WTC11 (cell line): ENCODE measurements around the gene EMP1.

Experiments used
- ZNF396 ChIP-seq: fragments of 250-450 bp; sonication (Bioruptor Pico); IDR thresholded peaks from 2 replicates; pipeline ENCODE4 v1.8.0; 2021; ENCODE audit warnings: mild to moderate bottlenecking, moderate library complexity, borderline replicate concordance
- TF ChIP-seq, protein P1 (sequence below): sonication (generic); formaldehyde crosslinking; IDR thresholded peaks from 2 replicates; pipeline ENCODE4 v1.8.1; 2022; ENCODE audit warnings: low read depth, missing genetic modification reagents, borderline replicate concordance

- TF ChIP-seq, protein P1, sequence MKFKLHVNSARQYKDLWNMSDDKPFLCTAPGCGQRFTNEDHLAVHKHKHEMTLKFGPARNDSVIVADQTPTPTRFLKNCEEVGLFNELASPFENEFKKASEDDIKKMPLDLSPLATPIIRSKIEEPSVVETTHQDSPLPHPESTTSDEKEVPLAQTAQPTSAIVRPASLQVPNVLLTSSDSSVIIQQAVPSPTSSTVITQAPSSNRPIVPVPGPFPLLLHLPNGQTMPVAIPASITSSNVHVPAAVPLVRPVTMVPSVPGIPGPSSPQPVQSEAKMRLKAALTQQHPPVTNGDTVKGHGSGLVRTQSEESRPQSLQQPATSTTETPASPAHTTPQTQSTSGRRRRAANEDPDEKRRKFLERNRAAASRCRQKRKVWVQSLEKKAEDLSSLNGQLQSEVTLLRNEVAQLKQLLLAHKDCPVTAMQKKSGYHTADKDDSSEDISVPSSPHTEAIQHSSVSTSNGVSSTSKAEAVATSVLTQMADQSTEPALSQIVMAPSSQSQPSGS (CRISPR knock-in tag): no peak
- no peak for TF ChIP-seq ZNF396
These were observed 29.3 kb upstream of the EMP1 start for GRCh38 chr12:13167226-13167625.
